H1 (cell line): Measurements from ENCODE around the gene ZNF571.

ENCODE experiments used
- CHD2 ChIP-seq: IDR thresholded peaks from 2 replicates; pipeline ENCODE4 v1.6.1; 2012; ENCODE audit warnings: low read length, improper control_type of control experiment
- CTCF ChIP-seq, 3 experiments: IDR thresholded peaks; 1 replicate in 2 of 3; 2 replicates in 1 of 3; pipeline versions ENCODE4 v1.5.1 to v1.6.1; 2011; ENCODE audit warnings: low read length in 3 of 3, mild to moderate bottlenecking in 3 of 3, inconsistent platforms in 2 of 3, low read depth in 1 of 3, moderate library complexity in 1 of 3; ENCODE audit not compliant: insufficient read depth in 1 of 3; ENCODE audit errors: control extremely low read depth in 1 of 3
- EP300 ChIP-seq, 2 experiments: IDR thresholded peaks; 1 replicate in 1 of 2; 2 replicates in 1 of 2; pipeline ENCODE4 v1.6.1; 2011 to 2012; ENCODE audit warnings: low read depth in 2 of 2, low read length in 2 of 2, mild to moderate bottlenecking in 2 of 2, borderline replicate concordance in 1 of 2, inconsistent platforms in 1 of 2, moderate library complexity in 1 of 2
- EZH2 ChIP-seq: fragments of 200-600 bp; sonication (generic); IDR thresholded peaks from 2 replicates; pipeline ENCODE4 v1.7.1; 2012; ENCODE audit warnings: low read depth, mild to moderate bottlenecking, moderate library complexity, low read length, inconsistent platforms; ENCODE audit not compliant: severe bottlenecking
- FOSL1 ChIP-seq: IDR thresholded peaks from 2 replicates; pipeline ENCODE4 v1.6.1; 2011; ENCODE audit warnings: mild to moderate bottlenecking, low read depth, low read length, moderate library complexity; ENCODE audit not compliant: insufficient read depth
- HDAC2 ChIP-seq, 2 experiments: fragments of 300-600 bp in 1 of 2; sonication (generic) in 1 of 2; IDR thresholded peaks; 2 replicates each; pipeline ENCODE4 v1.6.1; 2011 to 2012; ENCODE audit warnings: low read depth in 2 of 2, low read length in 2 of 2, mild to moderate bottlenecking in 2 of 2, moderate library complexity in 2 of 2, borderline replicate concordance in 1 of 2, inconsistent platforms in 1 of 2
- NRF1 ChIP-seq: IDR thresholded peaks from 2 replicates; pipeline ENCODE4 v1.6.1; 2011; ENCODE audit warnings: mild to moderate bottlenecking, low read depth, low read length, improper control_type of control experiment
- POLR2A ChIP-seq, 2 experiments: IDR thresholded peaks; 1 replicate in 1 of 2; 2 replicates in 1 of 2; pipeline ENCODE4 v1.6.1; 2011; ENCODE audit warnings: low read depth in 2 of 2, low read length in 2 of 2, mild to moderate bottlenecking in 2 of 2; ENCODE audit errors: control extremely low read depth in 1 of 2
- YY1 ChIP-seq: IDR thresholded peaks from 2 replicates; pipeline ENCODE4 v1.6.1; 2011; ENCODE audit warnings: low read depth, mild to moderate bottlenecking, low read length

- TF ChIP-seq CTCF (IDR thresholded peaks at IDR 0.05; ENCODE audit: control extremely low read depth in 1 of 3, insufficient read depth in 1 of 3, low read depth in 1 of 3, low read length in 3 of 3) (peak in 2 of 3 experiments; percentile 34 to 59; a peak in 2 of 4 replicates), POLR2A (IDR thresholded peaks at IDR 0.05; ENCODE audit: control extremely low read depth in 1 of 2, low read depth in 2 of 2, low read length in 2 of 2) (no peak), NRF1 (no peak), EP300 (IDR thresholded peaks at IDR 0.05; ENCODE audit: borderline replicate concordance in 1 of 2, low read depth in 2 of 2, low read length in 2 of 2) (no peak), FOSL1 (no peak), EZH2 (no peak), HDAC2 (IDR thresholded peaks at IDR 0.05; ENCODE audit: borderline replicate concordance in 1 of 2, low read depth in 2 of 2, low read length in 2 of 2) (no peak), YY1 (no peak), CHD2 (no peak)
Observed at GRCh38 chr19:37583340-37583739, 11.3 kb downstream of the ZNF571 start.
